RKO (cell line): ENCODE data around the gene GJB6.
"Not testable (repeated sequence)": the region's sequence is repeated elsewhere in the genome, so short reads cannot be mapped to it uniquely, and the experiment has no call there.

ENCODE experiments used
- DNase-seq: peaks from one replicate; pipeline ENCODE4 v3.0.0-alpha.2; 2016; ENCODE audit warnings: low spot score

Gene GJB6

GRCh38 chr13:20231839-20232555, at the start of gene GJB6:
Gene GJB6, minus strand, starts transcription at chr13:20232319. Its CDS starts 8,839 bp downstream, at chr13:20223480.
- DNase-seq: no peak

GRCh38 chr13:20276901-20277300, 44.8 kb upstream of the GJB6 start:
- DNase-seq: not testable (repeated sequence)

GRCh38 chr13:20274466-20274865, 42.3 kb upstream of the GJB6 start:
- DNase-seq: no peak

GRCh38 chr13:20272588-20273171, 40.6 kb upstream of the GJB6 start:
- DNase-seq: no peak

- DNase-seq: no peak
These were observed 40.0 kb upstream of the GJB6 start for GRCh38 chr13:20272104-20272503.

GRCh38 chr13:20271441-20271840, 39.3 kb upstream of the GJB6 start:
- no peak for DNase-seq

GRCh38 chr13:20270163-20270865, 38.2 kb upstream of the GJB6 start:
- DNase-seq: no peak

GRCh38 chr13:20264271-20265018, 32.3 kb upstream of the GJB6 start:
- no peak for DNase-seq

- DNase-seq: no peak
These were observed 31.4 kb upstream of the GJB6 start for GRCh38 chr13:20263393-20264044.

- no peak for DNase-seq
These were observed 26.8 kb upstream of the GJB6 start for GRCh38 chr13:20258963-20259288.

GRCh38 chr13:20258208-20258962, 26.3 kb upstream of the GJB6 start:
- no peak for DNase-seq

- no peak for DNase-seq
These were observed 22.0 kb upstream of the GJB6 start for GRCh38 chr13:20254076-20254475.

GRCh38 chr13:20249913-20250312, 17.8 kb upstream of the GJB6 start:
- no peak for DNase-seq

- peak; percentile 25 for DNase-seq
These were observed 15.8 kb upstream of the GJB6 start for GRCh38 chr13:20247963-20248362.

GRCh38 chr13:20247403-20247802, 15.3 kb upstream of the GJB6 start:
- DNase-seq: no peak

- DNase-seq: no peak
These were observed 9.5 kb upstream of the GJB6 start for GRCh38 chr13:20241593-20241992.

- no peak for DNase-seq
These were observed 7.6 kb upstream of the GJB6 start for GRCh38 chr13:20239748-20240147.

- DNase-seq: no peak
These were observed 598 bp upstream of the GJB6 start for GRCh38 chr13:20232556-20233277.

GRCh38 chr13:20230913-20231838, 943 bp downstream of the GJB6 start:
- DNase-seq: no peak

GRCh38 chr13:20227730-20228129, 4.4 kb downstream of the GJB6 start:
- no peak for DNase-seq
